ENCODE data around the gene SYNGR1.
A peak's percentile ranks its signal among the peaks of the same experiment; 100 is the strongest.

- peak; percentile 82 to 86 for TF ChIP-seq CTCF (conservative IDR thresholded peaks at IDR 0.05; ENCODE audit: low read depth in 2 of 2)
- no peak for TF ChIP-seq REST (IDR thresholded peaks at IDR 0.05; ENCODE audit: unreplicated experiment)
- TF ChIP-seq EZH2phosphoT487 (IDR thresholded peaks at IDR 0.05; ENCODE audit: unreplicated experiment): no peak
- TF ChIP-seq NANOG (IDR thresholded peaks at IDR 0.05; ENCODE audit: borderline replicate concordance): no peak
Measured at GRCh38 chr22:39343259-39344045, 6.3 kb upstream of the SYNGR1 start.
